DOHH2 (cell line): ENCODE measurements around the gene SGPP1.
"Not testable (repeated sequence)": the region's sequence is repeated elsewhere in the genome, so short reads cannot be mapped to it uniquely, and the experiment has no call there.

Experiments
- H3F3A ChIP-seq: fragments of 200-600 bp; sonication (generic), shearing (Covaris generic); 2 replicates; pipeline ENCODE4 v1.6.0; 2016; ENCODE audit warnings: antibody characterized with exemption, mild to moderate bottlenecking; ENCODE audit not compliant: control insufficient read depth, insufficient read depth
- H3K27ac ChIP-seq: fragments of 200-600 bp; sonication (generic); 2 replicates; pipeline ENCODE4 v1.5.1; 2014; ENCODE audit warnings: low read depth, mild to moderate bottlenecking, low read length, moderate library complexity
- H3K27me3 ChIP-seq: fragments of 200-600 bp; sonication (generic); 2 replicates; pipeline ENCODE4 v1.6.1; 2014; ENCODE audit warnings: mild to moderate bottlenecking, low read length, mixed read lengths; ENCODE audit not compliant: control insufficient read depth
- H3K36me3 ChIP-seq: fragments of 200-600 bp; sonication (generic); 2 replicates; pipeline ENCODE4 v1.6.1; 2014; ENCODE audit warnings: mild to moderate bottlenecking, low read length, moderate library complexity, mixed read lengths; ENCODE audit not compliant: control insufficient read depth
- H3K4me1 ChIP-seq: fragments of 200-600 bp; sonication (generic); 2 replicates; pipeline ENCODE4 v1.6.1; 2014; ENCODE audit warnings: mild to moderate bottlenecking, low read length, mixed read lengths; ENCODE audit not compliant: control insufficient read depth
- H3K4me2 ChIP-seq: fragments of 200-600 bp; sonication (generic); 2 replicates; pipeline ENCODE4 v1.6.0; 2014; ENCODE audit warnings: mild to moderate bottlenecking, low read length, moderate library complexity
- H3K4me3 ChIP-seq: fragments of 200-600 bp; sonication (generic); 2 replicates; pipeline ENCODE4 v1.5.1; 2014; ENCODE audit warnings: mild to moderate bottlenecking, low read length, mixed read lengths
- H3K79me2 ChIP-seq: fragments of 200-600 bp; sonication (generic); 2 replicates; pipeline ENCODE4 v1.6.1; 2014; ENCODE audit warnings: mild to moderate bottlenecking, low read length, mixed read lengths; ENCODE audit not compliant: control insufficient read depth
- H3K9me2 ChIP-seq: fragments of 200-600 bp; sonication (generic); replicated peaks from 2 replicates; pipeline ENCODE4 v1.6.1; 2014; ENCODE audit warnings: mild to moderate bottlenecking, low read length, mixed read lengths; ENCODE audit not compliant: control insufficient read depth
- H3K9me3 ChIP-seq: fragments of 200-600 bp; sonication (generic); 2 replicates; pipeline ENCODE4 v1.6.1; 2014; ENCODE audit warnings: antibody characterized with exemption, low read length, mixed read lengths; ENCODE audit not compliant: control insufficient read depth, insufficient read depth
- H4K20me1 ChIP-seq: fragments of 200-600 bp; sonication (generic); 2 replicates; pipeline ENCODE4 v1.6.0; 2014; ENCODE audit warnings: low read depth, mild to moderate bottlenecking, antibody characterized with exemption, low read length, moderate library complexity; ENCODE audit not compliant: control insufficient read depth, insufficient read depth
- CTCF ChIP-seq: fragments of 200-600 bp; sonication (generic); IDR thresholded peaks from one replicate; pipeline ENCODE4 v1.5.1; 2014; ENCODE audit warnings: antibody characterized with exemption, mild to moderate bottlenecking, low read depth, low read length; ENCODE audit not compliant: poor library complexity, severe bottlenecking
- EZH2phosphoT487 ChIP-seq: fragments of 200-600 bp; sonication (generic); IDR thresholded peaks from 2 replicates; pipeline ENCODE4 v1.6.1; 2017; ENCODE audit warnings: borderline replicate concordance, mild to moderate bottlenecking, antibody characterized with exemption, low read length, moderate library complexity, mixed read lengths

The SGPP1 gene

DNA sequence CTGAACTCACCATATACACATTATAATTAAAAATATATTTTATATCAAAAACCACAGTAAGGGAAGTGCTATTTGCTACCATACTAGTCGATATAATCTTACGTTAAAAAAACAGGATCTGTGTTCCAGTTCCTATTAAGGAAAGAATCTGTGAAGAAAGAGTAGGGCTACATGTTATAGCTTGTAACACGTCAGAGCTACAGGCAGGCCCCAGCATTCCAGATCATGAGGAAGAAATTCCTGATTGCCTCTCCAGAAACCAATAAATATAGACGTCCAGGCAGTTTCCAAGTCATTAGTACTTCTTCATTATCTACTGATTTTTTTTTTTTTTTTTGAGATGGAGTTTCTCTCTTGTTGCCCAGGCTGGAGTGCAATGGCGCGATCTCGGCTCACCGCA is 20.6 kb downstream of the SGPP1 start:
- no peaks in the 10 kb centered on the region for H3K9me2 ChIP-seq
- H3K9me3 ChIP-seq, result no peaks in the 10 kb centered on the region
- peaks cover 3% of the 10 kb centered on the region; the same call in 1 of the 2 replicates for H4K20me1 ChIP-seq
- TF ChIP-seq CTCF (no peak), EZH2phosphoT487 (no peak)
- H3K36me3 ChIP-seq, result peaks cover 65% of the 10 kb centered on the region
- no peak overlapping the region for H3K4me3 ChIP-seq
- H3F3A ChIP-seq, result peaks cover 9% of the 10 kb centered on the region; the same call in 1 of the 2 replicates
- H3K4me1 ChIP-seq, result peaks cover 95% of the 10 kb centered on the region
- H3K27ac ChIP-seq, result no peak overlapping the region
- H3K27me3 ChIP-seq, result no peaks in the 10 kb centered on the region
- H3K4me2 ChIP-seq, result peak overlapping the region; percentile 23; the same call in 1 of the 2 replicates
- peaks cover 99% of the 10 kb centered on the region for H3K79me2 ChIP-seq

- Histone ChIP-seq H3K4me1 (peaks cover 94% of the 10 kb centered on the region), H3K36me3 (peaks cover 72% of the 10 kb centered on the region), H3K79me2 (peaks cover 100% of the 10 kb centered on the region), H3K4me3 (no peak overlapping the region; the same call in 1 of the 2 replicates), H3F3A (peaks cover 4% of the 10 kb centered on the region; the same call in 1 of the 2 replicates), H3K27me3 (no peaks in the 10 kb centered on the region), H3K4me2 (peak overlapping the region; percentile 42), H4K20me1 (peaks cover 3% of the 10 kb centered on the region; the same call in 1 of the 2 replicates), H3K27ac (no peak overlapping the region), H3K9me2 (no peaks in the 10 kb centered on the region), H3K9me3 (no peaks in the 10 kb centered on the region)
- TF ChIP-seq EZH2phosphoT487 (no peak), CTCF (no peak)
These were observed 22.2 kb downstream of the SGPP1 start for GRCh38 chr14:63705561-63706070.

- not testable (repeated sequence) for H3F3A ChIP-seq
- peaks cover 100% of the 10 kb centered on the region for H3K79me2 ChIP-seq
These were observed 25.3 kb downstream of the SGPP1 start for GRCh38 chr14:63702530-63702929.

DNA sequence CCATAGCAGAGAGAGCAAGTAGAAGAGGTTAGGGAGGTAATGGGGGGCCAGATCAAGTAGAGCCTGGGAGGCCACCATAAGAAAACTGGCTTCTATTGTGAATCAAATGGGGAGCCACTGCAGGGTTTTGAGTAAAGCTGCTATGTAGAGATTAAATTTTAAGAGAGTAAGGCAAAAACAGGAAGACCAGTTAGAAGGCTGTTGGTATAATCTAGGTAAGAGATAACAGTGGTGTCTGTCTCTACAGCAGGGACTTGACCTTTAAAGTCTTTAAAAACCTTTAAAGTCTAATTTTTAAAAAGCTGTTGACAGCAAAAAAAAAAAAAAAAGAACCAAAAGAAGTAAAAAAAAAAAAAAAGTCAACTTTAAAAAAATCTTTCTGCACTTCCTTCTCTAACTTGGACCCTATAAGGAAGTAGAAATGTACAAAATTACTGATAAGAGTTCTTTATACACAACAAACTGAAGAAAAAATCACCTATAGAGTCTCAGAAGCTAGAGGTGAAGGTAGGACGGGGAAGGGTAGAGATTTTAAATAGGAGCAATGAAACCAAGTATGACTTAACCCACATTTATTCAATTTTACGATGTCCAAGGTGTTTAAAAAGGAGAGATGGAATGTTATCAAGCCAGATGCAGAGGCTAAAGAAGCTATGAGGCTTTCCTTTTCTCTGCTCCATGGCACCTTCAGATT is 26.1 kb downstream of the SGPP1 start:
- Histone ChIP-seq H3K4me3 (no peak overlapping the region), H3K9me2 (no peaks in the 10 kb centered on the region), H3K27ac (0 out of 2 replicates have a peak overlapping the region, but pooled peaks have one; percentile 14), H3K36me3 (peaks cover 83% of the 10 kb centered on the region), H3K27me3 (no peaks in the 10 kb centered on the region), H4K20me1 (peaks cover 10% of the 10 kb centered on the region; the same call in 1 of the 2 replicates), H3K9me3 (no peaks in the 10 kb centered on the region), H3F3A (peaks cover 6% of the 10 kb centered on the region; the same call in 1 of the 2 replicates), H3K4me2 (peak overlapping the region; percentile 13), H3K4me1 (peaks cover 60% of the 10 kb centered on the region), H3K79me2 (peaks cover 100% of the 10 kb centered on the region)
- TF ChIP-seq EZH2phosphoT487 (no peak), CTCF (no peak)

More at GRCh38 chr14:63702530-63702929, 25.3 kb downstream of the SGPP1 start:
- H3K9me3 ChIP-seq, H4K20me1 ChIP-seq, H3K27me3 ChIP-seq, H3K9me2 ChIP-seq, H3K27ac ChIP-seq, H3K4me3 ChIP-seq: not testable (repeated sequence)
- Histone ChIP-seq H3K4me1 (peaks cover 68% of the 10 kb centered on the region), H3K4me2 (peak overlapping the region; percentile 13), H3K36me3 (peaks cover 79% of the 10 kb centered on the region)
